WTC11 (cell line): ENCODE data around the gene ATP2A1. TPM values are rescaled to one million over a fixed set of nuclear protein-coding genes. Genes with fewer than 3 reads are reported as not detected.

Experiments used
- ATAC-seq: fragments of 200-7000 bp; cut with Tn5 transposase; 2 replicates; pipeline ENCODE4 v1.10.0; 2021; ENCODE audit warnings: mild to moderate bottlenecking, moderate library complexity
- CTCF ChIA-PET: fragments of 300-600 bp; sonication (Branson Sonifier 250); formaldehyde crosslinking; loops from one replicate; lab custom pipeline; 2021; ENCODE audit warnings: antibody characterized with exemption; lab: Charles Lee
- POLR2A ChIA-PET: fragments of 350-600 bp; sonication (Branson Sonifier 250); formaldehyde crosslinking; loops from one replicate; lab custom pipeline; 2021; ENCODE audit warnings: antibody characterized with exemption; lab: Charles Lee
- DNase-seq: peaks from one replicate; pipeline ENCODE4 v3.0.0; 2021; ENCODE audit warnings: low spot score
- H3K27ac Mint-ChIP-seq: 2 replicates; pipeline ENCODE4 v1.8.0; 2021; ENCODE audit warnings: mixed read lengths
- H3K27me3 Mint-ChIP-seq: 2 replicates; pipeline ENCODE4 v1.8.0; 2021; ENCODE audit warnings: low read depth, mild to moderate bottlenecking, moderate library complexity, mixed read lengths
- H3K36me3 Mint-ChIP-seq: 2 replicates; pipeline ENCODE4 v1.8.0; 2021; ENCODE audit warnings: mixed read lengths
- H3K4me1 Mint-ChIP-seq: 2 replicates; pipeline ENCODE4 v1.8.0; 2022; ENCODE audit warnings: mixed read lengths
- H3K4me3 Mint-ChIP-seq: 2 replicates; pipeline ENCODE4 v1.8.0; 2021; ENCODE audit warnings: mild to moderate bottlenecking, moderate library complexity, mixed read lengths
- H3K9me3 Mint-ChIP-seq: 2 replicates; pipeline ENCODE4 v1.8.0; 2021; ENCODE audit warnings: mixed read lengths
- AFF4 ChIP-seq: sonication (generic); formaldehyde crosslinking; IDR thresholded peaks from 2 replicates; pipeline ENCODE4 v1.8.1; 2023; ENCODE audit warnings: mild to moderate bottlenecking, missing genetic modification reagents, borderline replicate concordance
- ARID4B ChIP-seq: sonication (generic); formaldehyde crosslinking; IDR thresholded peaks from 2 replicates; pipeline ENCODE4 v1.8.0; 2023; ENCODE audit warnings: missing genetic modification reagents, mild to moderate bottlenecking, borderline replicate concordance
- ATF6 ChIP-seq: sonication (generic); formaldehyde crosslinking; IDR thresholded peaks from 2 replicates; pipeline ENCODE4 v1.8.1; 2023; ENCODE audit warnings: mild to moderate bottlenecking, missing genetic modification reagents
- CTCF ChIP-seq: fragments of 200-600 bp; IDR thresholded peaks from 2 replicates; pipeline ENCODE4 v1.8.0; 2022; ENCODE audit warnings: antibody characterized with exemption
- E2F4 ChIP-seq: sonication (generic); formaldehyde crosslinking; IDR thresholded peaks from 2 replicates; pipeline ENCODE4 v1.8.1; 2022; ENCODE audit warnings: low read depth, mild to moderate bottlenecking, moderate library complexity, missing genetic modification reagents, borderline replicate concordance
- E2F5 ChIP-seq: sonication (generic); formaldehyde crosslinking; IDR thresholded peaks from 2 replicates; pipeline ENCODE4 v1.8.1; 2022; ENCODE audit warnings: mild to moderate bottlenecking, moderate library complexity, missing genetic modification reagents
- EMX1 ChIP-seq: fragments of 250-450 bp; sonication (Bioruptor Pico); IDR thresholded peaks from 2 replicates; pipeline ENCODE4 v1.8.0; 2021; ENCODE audit warnings: mild to moderate bottlenecking
- FOXJ3 ChIP-seq: sonication (generic); formaldehyde crosslinking; IDR thresholded peaks from 2 replicates; pipeline ENCODE4 v1.9.0; 2021; ENCODE audit warnings: missing genetic modification reagents, mild to moderate bottlenecking, borderline replicate concordance
- FOXP4 ChIP-seq: sonication (generic); formaldehyde crosslinking; IDR thresholded peaks from 2 replicates; pipeline ENCODE4 v1.8.0; 2022; ENCODE audit warnings: mild to moderate bottlenecking, missing genetic modification reagents
- GABPB1 ChIP-seq: sonication (generic); formaldehyde crosslinking; IDR thresholded peaks from 2 replicates; pipeline ENCODE4 v1.8.1; 2023; ENCODE audit warnings: mild to moderate bottlenecking, missing genetic modification reagents
- MXD4 ChIP-seq: fragments of 250-450 bp; sonication (Bioruptor Pico); IDR thresholded peaks from 2 replicates; pipeline ENCODE4 v1.8.0; 2021; ENCODE audit warnings: mild to moderate bottlenecking, moderate library complexity, borderline replicate concordance
- MYBL2 ChIP-seq: sonication (generic); formaldehyde crosslinking; IDR thresholded peaks from 2 replicates; pipeline ENCODE4 v1.8.1; 2023; ENCODE audit warnings: mild to moderate bottlenecking, moderate library complexity, missing genetic modification reagents
- NFYB ChIP-seq: sonication (generic); formaldehyde crosslinking; conservative IDR thresholded peaks from 2 replicates; pipeline ENCODE4 v1.8.0; 2022; ENCODE audit warnings: low read depth, missing genetic modification reagents
- PRRX2 ChIP-seq: fragments of 250-450 bp; sonication (Bioruptor Pico); IDR thresholded peaks from 2 replicates; pipeline ENCODE4 v1.8.0; 2021; ENCODE audit warnings: mild to moderate bottlenecking
- TEAD4 ChIP-seq: sonication (generic); formaldehyde crosslinking; IDR thresholded peaks from 2 replicates; pipeline ENCODE4 v1.8.0; 2022; ENCODE audit warnings: mild to moderate bottlenecking, missing genetic modification reagents
- ZNF416 ChIP-seq: fragments of 250-450 bp; sonication (Bioruptor Pico); IDR thresholded peaks from 2 replicates; pipeline ENCODE4 v1.9.0; 2021; ENCODE audit warnings: mild to moderate bottlenecking, inconsistent platforms
- ZNF512 ChIP-seq: sonication (generic); formaldehyde crosslinking; IDR thresholded peaks from 2 replicates; pipeline ENCODE4 v1.8.1; 2022; ENCODE audit warnings: missing genetic modification reagents, borderline replicate concordance
- total RNA-seq: library from RNA; stranded (reverse); gene quantifications from 3 replicates; pipeline ENCODE4 v1.2.3, GENCODE V29; 2021

The ATP2A1 gene
- total RNA-seq, 1 experiment from 2014 or later = 6.4 TPM

GRCh38 chr16:28869201-28869600 is 9.1 kb upstream of the ATP2A1 start:
- Mint-ChIP-seq H3K4me3 (no peak overlapping the region), H3K27me3 (no peaks in the 10 kb centered on the region), H3K9me3 (no peaks in the 10 kb centered on the region), H3K36me3 (peaks cover 32% of the 10 kb centered on the region), H3K4me1 (peaks cover 14% of the 10 kb centered on the region), H3K27ac (no peak overlapping the region)
- POLR2A ChIA-PET = no interaction called here
- ATAC-seq = no peak
- TF ChIP-seq MYBL2 (CRISPR knock-in tag) = no peak
- TF ChIP-seq CTCF = no peak
- no peak for TF ChIP-seq ARID4B (CRISPR knock-in tag)
- no peak for TF ChIP-seq PRRX2 (CRISPR knock-in tag)
- no peak for TF ChIP-seq GABPB1 (CRISPR knock-in tag)
- TF ChIP-seq FOXJ3 = no peak
- no peak for TF ChIP-seq ZNF512 (CRISPR knock-in tag)
- no peak for TF ChIP-seq MXD4 (CRISPR knock-in tag)
- CTCF ChIA-PET = no interaction called here
- no peak for DNase-seq

- POLR2A ChIA-PET = no interaction called here
- no peaks in the 10 kb centered on the region for H3K27me3 Mint-ChIP-seq
- H3K27ac Mint-ChIP-seq = no peak overlapping the region
- H3K9me3 Mint-ChIP-seq = no peaks in the 10 kb centered on the region
- no peak overlapping the region for H3K4me3 Mint-ChIP-seq
- peaks cover 23% of the 10 kb centered on the region for H3K36me3 Mint-ChIP-seq
- ATAC-seq = no peak
- no peak for DNase-seq
- CTCF ChIA-PET = interaction anchor here (0.6 to 4.0 kb wide), 16 partner anchors 9 to 112 kb away, joined by 3 to 23 read pairs (median 4); partner anchors contain the start of genes LAT, NFATC2IP, SH2B1 and TUFM
- H3K4me1 Mint-ChIP-seq = peaks cover 7% of the 10 kb centered on the region
- TF ChIP-seq E2F5 (CRISPR knock-in tag) (no peak), TEAD4 (CRISPR knock-in tag) (no peak), AFF4 (no peak), E2F4 (CRISPR knock-in tag) (no peak), ATF6 (no peak), NFYB (CRISPR knock-in tag) (no peak), ZNF416 (CRISPR knock-in tag) (no peak), EMX1 (CRISPR knock-in tag) (no peak), FOXP4 (no peak)
Observed at GRCh38 chr16:28872952-28873351, 5.3 kb upstream of the ATP2A1 start.
